Stimulated activated CD8-positive, alpha-beta memory T cell treated with anti-CD3 and anti-CD28 coated beads, Interleukin-15, amount 100 ng/mL, for 1 hour (primary cell): Measurements from ENCODE around the gene KRTAP5-3.

Source experiments
- DNase-seq: peaks from one replicate; pipeline ENCODE4 v3.0.0-alpha.2; 2020; ENCODE audit warnings: low read depth

Gene KRTAP5-3

GRCh38 chr11:1563697-1564534, 44.3 kb downstream of the KRTAP5-3 start:
- DNase-seq: no peak

DNA sequence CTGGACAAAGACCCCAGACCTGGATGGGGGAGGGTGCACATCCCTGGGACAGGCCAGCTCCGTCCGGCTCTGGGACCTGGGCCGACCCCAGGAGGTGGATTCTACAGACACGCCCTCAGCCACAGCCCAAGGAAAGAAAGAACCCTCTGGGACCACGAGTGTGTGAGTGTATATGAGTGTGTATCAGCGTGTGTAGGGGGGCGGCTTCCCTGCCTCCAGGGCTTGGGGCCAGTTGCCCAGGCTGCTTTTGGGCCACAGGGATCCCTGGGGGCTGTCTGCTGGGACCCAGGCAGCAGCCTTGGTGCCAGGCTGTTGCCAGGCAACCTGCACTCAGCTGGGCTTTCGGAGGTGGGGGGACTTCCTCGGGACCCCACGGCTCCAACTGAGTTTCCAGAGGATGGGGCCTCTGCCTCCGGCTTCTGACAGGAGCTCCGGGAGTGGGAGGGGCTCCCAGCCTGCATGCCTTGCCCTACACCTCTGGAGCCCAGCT, 45.1 kb downstream of the KRTAP5-3 start:
- no peak for DNase-seq

DNA sequence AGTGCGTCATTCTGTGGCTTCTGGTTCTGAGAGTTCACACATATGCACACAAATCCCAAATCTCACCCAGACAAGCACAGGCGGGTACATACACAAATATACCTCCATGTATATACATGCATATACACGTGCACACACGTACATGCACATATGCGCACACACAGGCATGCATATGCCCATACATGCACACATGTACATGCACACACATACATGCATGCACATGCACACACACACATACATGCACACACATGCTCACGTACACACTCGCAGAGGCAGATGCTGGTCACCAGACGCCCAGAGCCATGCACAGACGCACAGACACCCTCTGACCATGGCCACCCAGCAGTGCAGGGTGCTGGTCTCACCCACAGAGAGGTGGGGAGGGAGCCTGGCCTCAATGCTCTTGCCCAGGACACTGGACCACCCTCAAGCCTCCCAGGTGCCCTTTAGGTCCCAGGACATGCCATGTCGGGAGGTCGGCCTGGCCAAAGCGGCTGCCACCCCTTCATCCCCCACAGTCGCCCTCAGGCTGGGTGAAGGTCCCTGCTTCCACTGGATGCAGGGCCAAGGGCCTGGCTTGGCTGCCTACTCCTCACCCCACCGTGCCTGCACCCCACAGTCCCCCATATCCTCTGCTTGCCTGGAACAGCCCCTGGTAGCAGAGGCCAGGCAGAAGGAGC, 45.7 kb downstream of the KRTAP5-3 start:
- no peak for DNase-seq

GRCh38 chr11:1561955-1562354, 46.3 kb downstream of the KRTAP5-3 start:
- no peak for DNase-seq

DNA sequence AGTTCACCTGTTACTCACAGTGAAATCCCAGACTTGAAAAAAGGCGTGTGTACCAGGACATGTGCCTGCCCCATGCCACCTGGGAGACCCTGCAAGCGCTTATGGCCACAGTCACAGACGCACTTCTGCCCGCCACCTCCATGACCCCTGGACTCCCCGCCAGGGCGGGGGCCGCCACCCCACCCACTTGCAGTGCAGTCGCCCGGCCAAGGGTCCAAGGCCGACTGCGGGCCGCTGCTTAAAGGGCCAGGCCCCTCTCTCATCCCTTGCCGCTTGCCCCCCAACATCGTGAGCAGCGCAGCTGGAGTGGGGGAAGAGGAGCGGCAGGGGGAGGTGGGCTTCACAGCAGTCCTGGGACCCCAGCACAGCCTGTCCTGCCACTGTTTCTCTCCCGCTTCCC, 47.0 kb downstream of the KRTAP5-3 start:
- DNase-seq: no peak

GRCh38 chr11:1560649-1561251, 47.5 kb downstream of the KRTAP5-3 start:
- DNase-seq: no peak

DNA sequence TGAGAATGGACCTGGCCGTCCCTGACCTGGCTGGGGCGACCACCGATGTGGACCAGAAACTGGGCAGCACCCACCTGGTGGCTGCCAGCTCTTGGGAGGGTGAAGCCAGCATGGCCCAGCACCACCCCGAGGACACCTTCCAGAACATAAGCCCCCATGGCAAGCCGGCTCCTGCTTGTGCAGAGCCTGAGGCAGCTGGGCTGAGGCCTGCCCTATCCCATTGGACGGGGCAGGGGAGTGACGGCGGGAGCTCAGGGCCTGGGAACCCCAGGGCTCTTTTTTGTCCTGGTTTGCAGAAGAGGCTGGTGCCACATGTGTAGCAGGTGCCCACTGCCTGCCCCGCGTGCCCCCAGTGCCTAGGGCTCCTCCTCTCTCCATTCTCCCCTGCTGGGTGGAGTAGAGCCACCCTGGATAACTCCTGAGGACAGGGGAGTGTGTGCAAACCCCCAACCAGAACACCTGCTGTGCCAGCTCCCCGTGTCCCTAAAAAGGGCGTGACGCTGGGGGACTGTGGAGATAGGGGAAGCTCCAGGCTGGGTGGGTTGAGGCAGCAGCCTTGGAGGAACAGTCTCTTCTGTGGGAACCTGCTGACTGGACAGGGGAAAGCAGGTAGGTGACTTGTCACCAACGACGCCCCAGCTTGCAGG, 48.1 kb downstream of the KRTAP5-3 start:
- DNase-seq: no peak

GRCh38 chr11:1559111-1559951, 48.9 kb downstream of the KRTAP5-3 start:
- no peak for DNase-seq

DNA sequence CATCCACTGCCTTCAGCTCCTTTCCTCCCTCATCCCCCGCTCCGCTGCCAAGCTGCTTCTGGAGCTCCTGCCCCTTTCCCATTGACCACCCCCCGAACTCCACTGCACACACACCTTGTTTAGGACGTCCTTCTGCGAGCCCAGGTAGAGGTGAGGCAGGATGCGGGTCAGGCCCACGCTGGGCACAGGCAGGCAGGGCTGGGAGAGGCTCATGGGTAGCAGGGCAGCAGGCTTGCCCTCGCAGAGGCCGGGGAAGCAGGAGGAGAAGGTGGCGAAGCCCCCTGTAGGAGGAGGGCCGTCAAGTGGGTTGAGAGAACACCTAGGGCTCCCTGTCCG, 49.5 kb downstream of the KRTAP5-3 start:
- no peak for DNase-seq

GRCh38 chr11:1557904-1558774, 50.1 kb downstream of the KRTAP5-3 start:
- no peak for DNase-seq
